IPS DF 4.7 (cell line): ENCODE measurements around the gene ORMDL2.

Experiments
- DNase-seq: peaks from one replicate; pipeline ENCODE4 v3.0.0-alpha.2; 2013; ENCODE audit warnings: low spot score; ENCODE audit errors: extremely low read depth

Gene ORMDL2

GRCh38 chr12:55817345-55818139 lies at the start of gene ORMDL2, which contains the start of gene SARNP:
TSS of gene ORMDL2 (plus strand) at chr12:55818041. CDS start at chr12:55819000, 959 bp downstream.
TSS of gene SARNP (minus strand) at chr12:55817724. CDS start at chr12:55817701, 23 bp downstream.
- peak; percentile 100 for DNase-seq

- DNase-seq, result no peak
Observed at GRCh38 chr12:55771736-55772135, 46.1 kb upstream of the ORMDL2 start.

- DNase-seq, result no peak
Observed at GRCh38 chr12:55777856-55778255, 40.0 kb upstream of the ORMDL2 start.

- no peak for DNase-seq
Observed at GRCh38 chr12:55780685-55781084, 37.2 kb upstream of the ORMDL2 start.

- DNase-seq, result no peak
Observed at GRCh38 chr12:55788546-55788945, 29.3 kb upstream of the ORMDL2 start.

GRCh38 chr12:55789171-55789570 lies 28.7 kb upstream of the ORMDL2 start:
- no peak for DNase-seq

- DNase-seq, result no peak
Observed at GRCh38 chr12:55789893-55790292, 27.9 kb upstream of the ORMDL2 start.

- no peak for DNase-seq
Observed at GRCh38 chr12:55795950-55796349, 21.9 kb upstream of the ORMDL2 start.

- DNase-seq, result no peak
Observed at GRCh38 chr12:55797068-55797467, 20.8 kb upstream of the ORMDL2 start.

- no peak for DNase-seq
Observed at GRCh38 chr12:55797550-55797949, 20.3 kb upstream of the ORMDL2 start.

- no peak for DNase-seq
Observed at GRCh38 chr12:55806982-55807381, 10.9 kb upstream of the ORMDL2 start.

- DNase-seq, result no peak
Observed at GRCh38 chr12:55809274-55809673, 8.6 kb upstream of the ORMDL2 start.

GRCh38 chr12:55812088-55812487 lies 5.8 kb upstream of the ORMDL2 start:
- no peak for DNase-seq

- DNase-seq, result no peak
Observed at GRCh38 chr12:55814257-55814656, 3.6 kb upstream of the ORMDL2 start.

- no peak for DNase-seq
Observed at GRCh38 chr12:55815473-55815872, 2.4 kb upstream of the ORMDL2 start.

GRCh38 chr12:55816881-55817344 lies 928 bp upstream of the ORMDL2 start:
- DNase-seq, result no peak

GRCh38 chr12:55818140-55818728 lies 393 bp downstream of the ORMDL2 start:
- no peak for DNase-seq

GRCh38 chr12:55818886-55819285 lies 1.0 kb downstream of the ORMDL2 start:
- no peak for DNase-seq

- no peak for DNase-seq
Observed at GRCh38 chr12:55820679-55821078, 2.8 kb downstream of the ORMDL2 start.

- no peak for DNase-seq
Observed at GRCh38 chr12:55822228-55822627, 4.4 kb downstream of the ORMDL2 start.

- no peak for DNase-seq
Observed at GRCh38 chr12:55823419-55823818, 5.6 kb downstream of the ORMDL2 start.

GRCh38 chr12:55824726-55825125 lies 6.9 kb downstream of the ORMDL2 start:
- no peak for DNase-seq

GRCh38 chr12:55827806-55828205 lies 10.0 kb downstream of the ORMDL2 start:
- no peak for DNase-seq
